GM19397 (cell line): ENCODE data around the gene EGFR.

Experiments
- ATAC-seq: cut with Tn5 transposase; IDR thresholded peaks from one replicate; pipeline ENCODE4 v1.9.1; 2021; ENCODE audit warnings: mild to moderate bottlenecking, moderate library complexity; ENCODE audit not compliant: unreplicated experiment

EGFR gene

DNA sequence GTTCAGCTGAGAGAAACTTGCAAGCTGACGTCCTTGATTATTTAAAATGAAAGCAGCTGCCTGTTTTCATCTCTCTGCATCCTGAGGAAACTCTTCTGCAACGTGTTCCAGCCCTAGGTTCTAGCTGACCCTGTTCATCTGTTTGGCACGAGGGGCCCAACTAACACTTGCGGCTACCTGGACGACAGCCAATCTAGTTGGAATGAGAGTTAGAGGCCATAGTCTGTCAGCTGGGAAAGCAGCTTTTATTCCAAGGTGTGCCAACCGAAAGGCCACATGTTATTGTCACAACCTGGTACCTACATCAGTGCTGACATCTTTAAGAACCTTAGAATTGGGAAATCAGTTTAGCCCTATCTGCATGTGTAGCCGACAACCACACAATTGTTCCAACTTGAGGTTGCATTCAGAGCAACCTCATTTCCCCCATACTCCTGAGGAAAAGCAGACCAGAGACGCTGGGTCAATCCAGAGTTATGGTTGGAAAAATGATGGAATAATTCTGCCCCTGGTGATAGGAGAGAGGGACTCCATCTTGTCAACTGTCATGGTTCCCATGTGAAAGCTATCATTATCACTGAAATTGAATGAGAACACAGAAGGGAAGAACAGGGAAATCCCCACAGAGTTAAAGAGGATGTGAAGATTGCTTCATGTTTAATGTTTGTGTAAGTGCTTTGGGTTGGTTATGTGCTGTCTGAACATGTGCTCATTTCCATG, 121.6 kb downstream of the EGFR start:
- ATAC-seq: peak; percentile 93

DNA sequence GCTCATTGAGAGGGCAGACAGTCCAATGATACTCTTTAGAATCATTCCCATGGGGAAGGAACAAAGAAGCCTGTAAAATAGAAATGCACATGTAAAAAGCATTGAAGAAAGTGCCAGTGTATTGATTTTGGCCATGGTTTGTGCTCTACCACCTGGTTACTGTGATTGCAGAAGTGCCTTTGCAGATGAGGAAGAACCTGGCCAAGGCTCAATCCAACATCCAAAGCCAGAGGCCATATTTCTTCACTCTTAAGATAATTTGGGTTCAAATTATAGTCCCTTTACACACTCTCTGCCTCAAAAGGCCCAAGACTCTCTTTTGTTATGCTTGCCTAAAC, 122.1 kb downstream of the EGFR start:
- peak; percentile 31 for ATAC-seq

DNA sequence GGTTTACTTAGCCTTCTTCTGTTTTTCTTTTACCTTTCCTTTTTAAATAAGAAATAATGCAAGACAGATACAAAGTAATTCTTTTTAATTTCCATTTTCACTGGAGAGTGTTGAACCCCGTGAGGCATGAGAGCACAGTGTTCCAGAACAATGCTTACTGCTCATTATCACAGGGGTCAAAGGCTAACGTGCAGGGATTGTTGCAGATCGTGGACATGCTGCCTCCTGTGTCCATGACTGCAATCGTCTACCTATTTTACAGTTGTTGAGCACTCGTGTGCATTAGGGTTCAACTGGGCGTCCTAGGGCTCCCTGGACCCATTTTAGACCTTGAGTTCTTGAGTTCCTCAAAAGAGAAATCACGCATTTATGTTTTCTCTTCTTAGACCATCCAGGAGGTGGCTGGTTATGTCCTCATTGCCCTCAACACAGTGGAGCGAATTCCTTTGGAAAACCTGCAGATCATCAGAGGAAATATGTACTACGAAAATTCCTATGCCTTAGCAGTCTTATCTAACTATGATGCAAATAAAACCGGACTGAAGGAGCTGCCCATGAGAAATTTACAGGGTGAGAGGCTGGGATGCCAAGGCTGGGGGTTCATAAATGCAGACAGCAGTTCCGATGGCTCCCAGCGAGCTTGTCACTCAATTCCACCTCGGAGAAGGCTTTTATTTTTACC, 124.2 kb downstream of the EGFR start:
- no peak for ATAC-seq

DNA sequence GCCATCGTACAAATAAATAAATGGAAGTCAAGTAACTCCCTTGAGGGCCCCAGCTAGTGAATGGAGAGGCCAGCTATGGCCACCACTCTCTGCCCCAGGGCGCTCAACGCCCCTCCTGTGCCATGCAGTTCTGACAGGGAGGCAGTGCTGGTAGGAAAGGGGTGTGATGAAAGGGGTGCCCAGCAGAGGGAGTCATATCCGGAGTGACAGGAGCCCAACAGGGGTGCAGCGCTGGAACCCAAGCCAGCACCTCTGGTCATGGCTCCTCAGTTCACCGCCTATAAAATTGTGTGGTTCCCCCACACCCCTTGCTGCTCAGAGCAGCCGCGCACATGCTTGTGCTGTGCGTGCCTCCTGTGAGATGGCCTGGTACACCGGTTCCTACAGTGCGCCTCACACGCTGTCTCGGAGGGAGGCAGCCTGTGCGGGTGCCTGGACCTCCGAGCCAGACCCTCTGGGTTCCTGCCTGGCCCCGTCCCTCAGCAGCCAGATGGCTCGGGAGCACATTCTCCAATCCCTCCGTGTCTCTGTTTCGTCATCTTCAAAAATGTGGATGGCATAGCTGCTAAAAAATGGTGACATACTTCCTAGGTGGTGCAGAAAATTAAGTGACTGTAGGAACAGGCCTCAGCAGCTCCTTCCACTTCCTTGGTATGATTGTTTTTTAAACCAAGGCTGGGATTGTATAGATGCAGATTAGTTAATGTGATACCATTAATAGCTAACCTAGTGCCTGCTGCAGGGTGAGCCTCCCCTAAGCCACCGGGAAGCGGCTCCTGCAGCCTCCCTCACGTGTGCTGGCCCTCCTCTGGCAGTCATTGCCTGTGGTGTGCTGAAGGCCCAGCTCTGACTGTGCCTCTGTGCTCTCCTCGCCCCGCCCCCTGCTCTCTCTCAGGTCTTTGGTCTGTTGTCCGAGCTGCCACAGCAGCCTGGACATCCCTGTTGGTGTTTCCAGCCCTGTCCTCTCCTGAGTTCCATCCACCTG, 125.8 kb downstream of the EGFR start:
- ATAC-seq: no peak

DNA sequence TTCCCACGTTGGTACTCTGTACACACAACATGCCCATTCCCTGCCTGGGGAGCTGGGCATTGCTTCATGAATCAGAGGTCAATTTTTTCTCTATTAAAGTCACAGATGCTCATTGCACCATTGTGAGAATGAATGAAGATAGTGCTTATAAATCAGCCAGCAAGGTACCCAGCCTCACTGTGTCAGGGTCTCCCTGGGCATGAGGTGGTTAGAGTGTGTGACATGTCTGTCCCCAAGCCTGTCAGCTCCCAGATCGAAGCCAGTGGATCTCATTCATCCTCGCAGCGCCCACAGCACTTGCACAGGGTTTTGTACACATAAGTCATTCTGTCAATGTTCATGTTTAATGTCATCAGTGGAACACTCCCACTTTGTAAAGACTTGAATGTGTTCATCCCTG, 126.8 kb downstream of the EGFR start:
- ATAC-seq: no peak

DNA sequence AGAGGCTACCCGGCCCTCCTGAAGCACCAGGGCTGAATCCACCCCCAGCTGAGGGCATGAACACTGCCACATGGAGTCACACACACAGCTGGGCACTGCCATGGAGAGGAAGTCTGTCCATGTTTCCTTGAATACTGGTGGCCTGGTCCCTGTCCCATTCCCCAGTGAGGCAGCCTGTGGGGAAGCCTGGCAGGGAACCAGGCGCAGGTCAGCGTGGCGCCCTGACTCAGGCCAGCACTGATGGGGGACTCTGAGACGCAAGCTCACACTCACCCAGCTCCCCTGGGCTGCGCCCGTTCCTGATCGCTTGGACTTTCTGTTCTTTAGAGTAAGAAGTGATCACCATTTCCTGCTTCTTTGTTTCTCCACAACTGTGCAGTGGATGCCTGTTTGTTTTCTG, 128.3 kb downstream of the EGFR start:
- ATAC-seq: no peak

DNA sequence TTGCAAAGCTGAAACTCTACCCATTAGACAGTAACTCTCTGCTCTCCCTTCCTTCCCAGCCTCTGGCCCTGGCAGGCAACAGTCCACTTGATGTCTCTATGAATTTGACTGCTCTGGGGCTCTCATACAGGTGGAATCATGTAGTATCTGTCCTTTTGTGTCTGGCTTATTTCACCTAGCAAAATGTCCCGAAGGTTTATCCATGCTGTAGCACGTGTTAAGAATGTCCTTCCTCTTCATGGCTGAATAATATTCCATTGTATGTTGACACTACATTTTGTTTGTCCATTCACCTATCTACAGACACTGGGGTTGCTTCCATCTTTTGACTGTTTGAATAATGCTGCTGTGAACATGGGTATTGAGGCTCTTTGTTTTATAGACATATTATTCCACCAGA, 128.9 kb downstream of the EGFR start:
- no peak for ATAC-seq

DNA sequence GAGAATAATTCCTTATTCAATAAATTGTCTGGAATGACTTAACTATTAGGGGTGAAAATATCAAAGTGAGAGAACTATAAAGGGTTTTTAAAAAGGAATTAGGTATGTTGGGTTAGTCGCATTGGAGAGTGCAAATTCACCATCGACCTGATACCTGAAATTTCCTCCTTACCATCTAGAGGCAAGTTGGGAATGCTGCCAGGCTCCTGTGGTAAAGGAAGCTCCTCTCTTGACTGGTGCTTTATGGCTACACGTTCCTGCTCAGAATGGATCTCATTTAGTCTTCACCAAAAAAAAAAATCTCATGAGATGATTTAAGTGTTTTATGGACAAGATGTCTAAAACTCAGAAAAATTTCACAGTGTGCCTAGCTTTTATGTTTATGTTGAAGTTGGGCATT, 129.8 kb downstream of the EGFR start:
- ATAC-seq: no peak

DNA sequence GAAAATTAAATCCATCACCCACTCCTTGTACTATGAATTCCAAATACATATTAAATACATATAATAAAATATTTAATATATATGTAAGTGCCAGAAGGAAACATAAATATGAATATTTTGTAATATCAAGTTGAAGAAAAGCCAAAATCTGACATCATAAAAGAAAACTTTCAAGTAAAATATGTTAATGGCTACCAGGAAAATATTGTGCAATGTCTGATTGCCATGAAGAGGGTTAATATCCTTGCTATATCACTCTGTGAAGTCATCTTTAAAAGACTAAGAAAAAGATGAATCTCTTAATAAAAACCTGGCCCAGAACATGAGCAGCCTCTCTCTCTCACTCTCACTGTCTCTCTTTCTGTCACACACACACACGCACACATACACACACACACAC, 130.2 kb downstream of the EGFR start:
- ATAC-seq: no peak

DNA sequence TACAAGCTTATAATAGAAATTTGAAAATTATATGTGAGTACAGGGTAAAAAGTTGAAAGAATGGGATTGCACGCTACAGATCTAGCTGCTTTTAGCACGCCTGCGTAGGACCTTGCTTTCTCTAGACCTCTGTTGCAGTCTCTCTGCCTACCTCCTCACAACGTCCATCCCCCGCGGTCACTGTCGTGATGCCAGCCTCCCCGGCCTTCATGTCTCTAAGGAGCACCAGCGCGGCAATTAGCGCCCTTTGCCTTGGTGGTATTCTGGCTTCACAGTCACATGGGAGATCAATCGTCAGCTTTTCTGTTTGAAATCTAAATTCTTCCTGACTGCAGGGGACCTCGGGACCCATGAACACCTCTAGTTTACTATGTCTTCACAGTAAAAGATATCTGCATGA, 131.3 kb downstream of the EGFR start:
- ATAC-seq: no peak

DNA sequence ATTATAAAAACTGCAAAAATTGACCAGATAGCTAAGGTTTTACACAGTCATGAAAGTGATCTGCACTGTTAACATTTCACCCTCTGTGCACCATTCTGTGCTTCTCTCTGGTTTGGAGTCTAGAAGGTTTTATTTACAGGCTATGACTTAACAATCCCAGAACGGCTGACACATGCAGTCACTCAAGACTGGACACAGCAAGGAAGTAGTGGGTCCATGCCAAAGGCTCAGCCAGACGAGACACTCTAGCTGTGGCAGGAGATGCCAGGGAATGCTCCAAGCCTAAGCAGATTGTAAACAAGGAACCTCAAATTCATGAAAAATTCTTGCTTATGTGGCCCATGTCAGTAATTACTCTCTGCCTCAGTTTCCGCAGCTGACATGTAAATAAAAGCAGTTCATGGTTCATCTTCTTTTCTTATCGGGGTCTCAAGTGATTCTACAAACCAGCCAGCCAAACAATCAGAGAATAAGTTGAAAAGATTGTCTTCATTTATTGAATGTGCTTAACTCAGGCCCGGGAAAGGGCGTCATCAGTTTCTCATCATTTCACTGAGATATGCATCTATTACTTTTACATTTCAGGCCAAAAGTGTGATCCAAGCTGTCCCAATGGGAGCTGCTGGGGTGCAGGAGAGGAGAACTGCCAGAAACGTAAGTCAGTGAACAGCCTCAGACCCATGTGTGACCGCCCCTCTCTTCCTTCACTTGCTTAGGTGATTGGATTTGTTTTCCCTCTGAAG, 132.1 kb downstream of the EGFR start:
- no peak for ATAC-seq

DNA sequence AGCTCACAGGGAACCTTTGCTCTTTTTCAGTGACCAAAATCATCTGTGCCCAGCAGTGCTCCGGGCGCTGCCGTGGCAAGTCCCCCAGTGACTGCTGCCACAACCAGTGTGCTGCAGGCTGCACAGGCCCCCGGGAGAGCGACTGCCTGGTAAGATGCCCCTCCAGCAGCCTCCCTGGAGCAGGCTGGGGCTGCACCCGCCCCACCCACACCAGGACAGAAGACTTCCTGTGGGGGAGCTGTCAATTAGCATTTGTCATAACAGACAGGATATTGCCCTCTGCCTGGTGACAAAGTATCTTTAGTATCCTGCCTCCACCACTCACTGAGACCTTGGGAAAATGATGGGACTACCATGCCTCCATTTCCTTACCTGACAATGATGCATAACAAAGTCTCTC, 133.7 kb downstream of the EGFR start:
- no peak for ATAC-seq

DNA sequence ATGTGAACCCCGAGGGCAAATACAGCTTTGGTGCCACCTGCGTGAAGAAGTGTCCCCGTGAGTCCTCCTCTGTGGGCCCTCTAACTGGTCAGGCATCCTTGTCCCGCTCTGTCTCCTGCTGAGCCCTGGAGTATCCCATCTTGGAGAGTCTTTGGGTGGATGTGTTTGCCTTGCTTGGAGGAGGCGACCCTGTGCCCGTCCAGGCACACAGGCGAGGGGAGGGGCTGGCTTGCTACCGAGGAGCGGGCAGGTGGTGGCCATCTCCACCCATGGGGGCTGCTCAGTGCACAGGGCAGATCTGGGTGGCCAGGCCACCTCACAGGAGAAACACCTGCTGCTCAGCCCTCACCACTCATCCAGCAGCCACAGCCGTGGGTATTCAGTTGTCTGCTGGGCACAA, 135.3 kb downstream of the EGFR start:
- ATAC-seq: no peak

DNA sequence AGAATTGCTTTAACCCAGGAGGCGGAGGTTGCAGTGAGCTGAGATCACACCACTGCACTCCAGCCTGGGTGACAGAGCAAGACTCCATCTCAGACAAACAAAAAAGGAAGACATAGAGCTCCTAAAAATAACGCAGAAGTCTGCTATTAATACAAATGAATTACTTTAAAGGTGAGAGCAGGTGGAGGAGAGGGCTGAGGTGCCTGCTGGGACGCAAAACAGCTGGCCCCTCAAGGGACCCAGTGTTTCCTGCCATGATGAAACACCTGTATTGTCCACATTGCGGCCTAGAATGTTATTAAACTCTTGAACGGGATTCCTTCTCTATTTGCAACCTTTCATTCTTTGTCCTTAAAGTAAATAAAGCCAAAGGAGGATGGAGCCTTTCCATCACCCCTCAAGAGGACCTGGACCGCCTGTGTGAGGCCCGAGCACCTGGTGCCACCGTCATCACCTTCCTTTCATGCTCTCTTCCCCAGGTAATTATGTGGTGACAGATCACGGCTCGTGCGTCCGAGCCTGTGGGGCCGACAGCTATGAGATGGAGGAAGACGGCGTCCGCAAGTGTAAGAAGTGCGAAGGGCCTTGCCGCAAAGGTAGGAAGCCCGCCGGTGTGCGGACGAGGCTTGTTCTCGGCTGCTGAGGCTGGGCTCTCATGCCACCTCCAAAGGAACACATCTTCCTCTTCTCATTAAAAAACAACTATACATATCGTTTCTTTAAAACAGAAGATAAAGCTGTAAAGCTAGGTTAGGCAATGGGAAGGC, 136.7 kb downstream of the EGFR start:
- no peak for ATAC-seq

DNA sequence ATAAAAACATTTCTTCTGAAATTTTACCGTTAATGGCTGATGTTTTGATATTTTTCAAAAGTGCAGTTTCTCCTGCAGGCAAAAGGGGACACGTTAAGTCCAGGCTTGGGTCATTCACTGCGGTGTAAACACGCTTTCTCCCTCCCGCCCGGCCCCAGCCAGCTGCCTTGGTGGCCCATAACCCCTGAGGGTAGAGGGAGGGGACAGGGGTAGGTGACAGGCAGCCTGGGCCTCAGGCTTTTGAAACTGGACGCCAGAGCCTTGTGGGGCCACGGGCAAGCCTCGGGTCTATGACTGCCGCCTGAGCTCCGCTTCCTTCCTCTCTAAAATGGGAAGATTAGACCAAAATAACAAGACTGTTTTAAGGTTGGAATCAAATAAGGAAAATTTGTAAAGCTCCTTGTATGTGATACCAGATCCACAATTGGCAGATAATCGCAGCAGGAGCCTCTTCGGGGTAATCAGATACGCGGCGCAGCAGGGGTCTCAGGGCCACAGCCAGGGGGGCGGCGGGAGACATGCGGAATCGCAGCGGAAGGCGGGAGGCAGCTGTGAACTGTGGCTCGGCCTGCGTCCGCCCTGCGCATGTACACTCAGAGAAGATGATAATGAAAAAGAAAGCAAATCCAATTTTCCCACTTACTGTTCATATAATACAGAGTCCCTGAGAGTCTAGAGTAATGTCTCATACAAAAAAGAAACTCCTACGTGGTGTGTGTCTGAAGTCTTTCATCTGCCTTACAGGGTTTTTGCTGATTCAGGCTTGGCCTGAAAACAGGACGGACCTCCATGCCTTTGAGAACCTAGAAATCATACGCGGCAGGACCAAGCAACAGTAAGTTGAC, 138.3 kb downstream of the EGFR start:
- no peak for ATAC-seq

DNA sequence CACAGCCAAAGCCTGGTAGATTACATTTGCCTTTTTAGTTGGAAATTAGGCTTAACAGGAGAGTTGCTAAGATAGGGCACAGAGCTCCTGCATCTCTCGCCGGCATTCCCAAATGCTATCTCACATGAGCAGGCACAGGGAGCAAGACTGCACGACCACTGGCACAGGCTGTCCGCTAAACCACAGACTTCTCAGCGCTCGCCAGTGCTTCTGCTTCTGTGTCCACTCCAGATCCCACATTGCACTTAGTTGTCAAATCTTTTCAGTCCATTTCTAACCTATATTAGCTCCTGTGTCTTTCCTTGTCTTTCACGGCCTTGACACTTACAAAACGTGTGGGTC, 138.9 kb downstream of the EGFR start:
- no peak for ATAC-seq

DNA sequence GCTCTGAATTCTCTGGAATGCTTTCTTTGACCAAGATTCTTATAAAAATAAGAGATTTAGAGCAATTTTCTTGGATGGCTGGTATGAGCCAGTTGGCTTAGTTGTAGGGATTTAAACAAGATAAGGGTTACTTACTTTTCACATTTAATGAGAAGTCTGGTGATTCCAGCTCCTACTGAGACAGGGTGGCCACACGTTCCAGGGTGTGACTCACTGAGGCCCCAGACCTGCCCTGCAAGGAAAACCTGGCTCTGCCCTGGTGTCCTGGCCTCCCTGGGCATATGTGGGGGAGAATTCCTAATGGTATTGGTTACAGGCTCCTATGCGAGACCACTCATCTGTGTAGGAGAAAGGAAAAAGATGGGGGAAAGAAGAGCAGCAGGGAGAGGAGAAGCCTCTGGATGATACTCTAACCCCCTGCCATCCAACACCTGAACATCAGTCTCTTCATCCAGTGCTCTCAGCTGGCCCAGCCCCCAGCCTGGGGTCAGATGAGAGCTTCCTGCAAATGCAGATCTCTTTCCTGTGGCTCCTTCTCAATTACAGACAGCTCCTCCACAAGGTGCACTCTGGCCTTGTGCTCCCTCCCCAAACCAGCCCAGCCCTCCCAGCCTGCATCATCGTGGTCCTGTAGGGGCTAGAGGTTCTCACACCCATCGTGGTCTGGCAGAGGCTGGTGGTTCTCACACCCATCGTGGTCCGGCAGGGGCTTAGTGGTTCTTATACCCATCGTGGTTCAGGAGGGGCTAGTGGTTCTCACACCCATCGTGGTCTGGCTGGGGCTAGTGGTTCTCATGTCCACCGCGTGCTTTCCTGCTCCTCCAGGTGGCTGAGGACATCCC, 139.9 kb downstream of the EGFR start:
- ATAC-seq: no peak

DNA sequence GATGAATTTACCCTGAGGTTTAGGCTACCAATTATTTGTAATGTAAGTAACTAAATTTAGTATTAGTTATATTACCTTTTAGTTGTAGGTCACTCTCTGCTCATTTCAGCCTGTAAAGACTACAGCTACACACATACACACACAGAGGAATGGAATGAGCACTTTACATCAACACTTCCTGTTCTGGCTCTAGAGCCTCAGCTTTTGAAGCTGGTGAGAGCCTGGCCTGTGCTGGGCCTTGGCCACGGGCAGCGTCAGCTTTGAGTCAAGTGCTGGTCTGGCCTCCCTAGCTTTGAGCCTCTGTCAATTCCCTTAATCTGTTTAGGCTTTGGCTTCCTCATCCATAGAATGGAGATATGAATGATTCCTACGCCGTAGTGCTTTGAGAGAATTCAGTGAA, 141.7 kb downstream of the EGFR start:
- no peak for ATAC-seq
